Measurements from ENCODE around the gene TNRC6C.

- TF ChIP-seq, protein P1, sequence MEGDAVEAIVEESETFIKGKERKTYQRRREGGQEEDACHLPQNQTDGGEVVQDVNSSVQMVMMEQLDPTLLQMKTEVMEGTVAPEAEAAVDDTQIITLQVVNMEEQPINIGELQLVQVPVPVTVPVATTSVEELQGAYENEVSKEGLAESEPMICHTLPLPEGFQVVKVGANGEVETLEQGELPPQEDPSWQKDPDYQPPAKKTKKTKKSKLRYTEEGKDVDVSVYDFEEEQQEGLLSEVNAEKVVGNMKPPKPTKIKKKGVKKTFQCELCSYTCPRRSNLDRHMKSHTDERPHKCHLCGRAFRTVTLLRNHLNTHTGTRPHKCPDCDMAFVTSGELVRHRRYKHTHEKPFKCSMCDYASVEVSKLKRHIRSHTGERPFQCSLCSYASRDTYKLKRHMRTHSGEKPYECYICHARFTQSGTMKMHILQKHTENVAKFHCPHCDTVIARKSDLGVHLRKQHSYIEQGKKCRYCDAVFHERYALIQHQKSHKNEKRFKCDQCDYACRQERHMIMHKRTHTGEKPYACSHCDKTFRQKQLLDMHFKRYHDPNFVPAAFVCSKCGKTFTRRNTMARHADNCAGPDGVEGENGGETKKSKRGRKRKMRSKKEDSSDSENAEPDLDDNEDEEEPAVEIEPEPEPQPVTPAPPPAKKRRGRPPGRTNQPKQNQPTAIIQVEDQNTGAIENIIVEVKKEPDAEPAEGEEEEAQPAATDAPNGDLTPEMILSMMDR (tag by site-specific recombination; IDR thresholded peaks at IDR 0.05), result no peak
- no peak for TF ChIP-seq ZNF670 (tag by site-specific recombination; IDR thresholded peaks at IDR 0.05; ENCODE audit: low read depth)
- no peak for TF ChIP-seq ZNF416 (tag by site-specific recombination; IDR thresholded peaks at IDR 0.05)
- no peak for TF ChIP-seq ZNF792 (tag by site-specific recombination; IDR thresholded peaks at IDR 0.05)
- TF ChIP-seq ZNF324 (tag by site-specific recombination; IDR thresholded peaks at IDR 0.05), result no peak
- TF ChIP-seq ZNF544 (tag by site-specific recombination; IDR thresholded peaks at IDR 0.05), result no peak
- no peak for TF ChIP-seq ZNF76 (tag by site-specific recombination; IDR thresholded peaks at IDR 0.05; ENCODE audit: borderline replicate concordance, low read depth)
- TF ChIP-seq, protein P2, sequence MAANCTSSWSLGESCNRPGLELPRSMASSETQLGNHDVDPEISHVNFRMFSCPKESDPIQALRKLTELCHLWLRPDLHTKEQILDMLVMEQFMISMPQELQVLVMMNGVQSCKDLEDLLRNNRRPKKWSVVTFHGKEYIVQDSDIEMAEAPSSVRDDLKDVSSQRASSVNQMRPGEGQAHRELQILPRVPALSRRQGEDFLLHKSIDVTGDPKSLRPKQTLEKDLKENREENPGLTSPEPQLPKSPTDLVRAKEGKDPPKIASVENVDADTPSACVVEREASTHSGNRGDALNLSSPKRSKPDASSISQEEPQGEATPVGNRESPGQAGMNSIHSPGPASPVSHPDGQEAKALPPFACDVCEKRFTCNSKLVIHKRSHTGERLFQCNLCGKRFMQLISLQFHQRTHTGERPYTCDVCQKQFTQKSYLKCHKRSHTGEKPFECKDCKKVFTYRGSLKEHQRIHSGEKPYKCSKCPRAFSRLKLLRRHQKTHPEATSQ (tag by site-specific recombination; IDR thresholded peaks at IDR 0.05), result no peak
- TF ChIP-seq BCL11A (tag by site-specific recombination; IDR thresholded peaks at IDR 0.05; ENCODE audit: low read depth), result no peak
- TF ChIP-seq, protein P3, sequence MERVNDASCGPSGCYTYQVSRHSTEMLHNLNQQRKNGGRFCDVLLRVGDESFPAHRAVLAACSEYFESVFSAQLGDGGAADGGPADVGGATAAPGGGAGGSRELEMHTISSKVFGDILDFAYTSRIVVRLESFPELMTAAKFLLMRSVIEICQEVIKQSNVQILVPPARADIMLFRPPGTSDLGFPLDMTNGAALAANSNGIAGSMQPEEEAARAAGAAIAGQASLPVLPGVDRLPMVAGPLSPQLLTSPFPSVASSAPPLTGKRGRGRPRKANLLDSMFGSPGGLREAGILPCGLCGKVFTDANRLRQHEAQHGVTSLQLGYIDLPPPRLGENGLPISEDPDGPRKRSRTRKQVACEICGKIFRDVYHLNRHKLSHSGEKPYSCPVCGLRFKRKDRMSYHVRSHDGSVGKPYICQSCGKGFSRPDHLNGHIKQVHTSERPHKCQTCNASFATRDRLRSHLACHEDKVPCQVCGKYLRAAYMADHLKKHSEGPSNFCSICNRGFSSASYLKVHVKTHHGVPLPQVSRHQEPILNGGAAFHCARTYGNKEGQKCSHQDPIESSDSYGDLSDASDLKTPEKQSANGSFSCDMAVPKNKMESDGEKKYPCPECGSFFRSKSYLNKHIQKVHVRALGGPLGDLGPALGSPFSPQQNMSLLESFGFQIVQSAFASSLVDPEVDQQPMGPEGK (tag by site-specific recombination; IDR thresholded peaks at IDR 0.05), result no peak
Measured at GRCh38 chr17:78046923-78047322, 88.4 kb downstream of the TNRC6C start.

Data from HEK293 (cell line).